GM12872 (cell line): ENCODE data around the gene TNK1.

Experiments
- TF ChIP-seq, protein P1 (sequence below): IDR thresholded peaks from 3 replicates; pipeline ENCODE4 v1.5.1; 2011; ENCODE audit warnings: low read depth, mild to moderate bottlenecking, low read length, moderate library complexity; ENCODE audit not compliant: insufficient read depth

Gene TNK1

GRCh38 chr17:7382901-7383300 lies 2.0 kb downstream of the TNK1 start:
- TF ChIP-seq, protein P1, sequence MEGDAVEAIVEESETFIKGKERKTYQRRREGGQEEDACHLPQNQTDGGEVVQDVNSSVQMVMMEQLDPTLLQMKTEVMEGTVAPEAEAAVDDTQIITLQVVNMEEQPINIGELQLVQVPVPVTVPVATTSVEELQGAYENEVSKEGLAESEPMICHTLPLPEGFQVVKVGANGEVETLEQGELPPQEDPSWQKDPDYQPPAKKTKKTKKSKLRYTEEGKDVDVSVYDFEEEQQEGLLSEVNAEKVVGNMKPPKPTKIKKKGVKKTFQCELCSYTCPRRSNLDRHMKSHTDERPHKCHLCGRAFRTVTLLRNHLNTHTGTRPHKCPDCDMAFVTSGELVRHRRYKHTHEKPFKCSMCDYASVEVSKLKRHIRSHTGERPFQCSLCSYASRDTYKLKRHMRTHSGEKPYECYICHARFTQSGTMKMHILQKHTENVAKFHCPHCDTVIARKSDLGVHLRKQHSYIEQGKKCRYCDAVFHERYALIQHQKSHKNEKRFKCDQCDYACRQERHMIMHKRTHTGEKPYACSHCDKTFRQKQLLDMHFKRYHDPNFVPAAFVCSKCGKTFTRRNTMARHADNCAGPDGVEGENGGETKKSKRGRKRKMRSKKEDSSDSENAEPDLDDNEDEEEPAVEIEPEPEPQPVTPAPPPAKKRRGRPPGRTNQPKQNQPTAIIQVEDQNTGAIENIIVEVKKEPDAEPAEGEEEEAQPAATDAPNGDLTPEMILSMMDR, result no peak

DNA sequence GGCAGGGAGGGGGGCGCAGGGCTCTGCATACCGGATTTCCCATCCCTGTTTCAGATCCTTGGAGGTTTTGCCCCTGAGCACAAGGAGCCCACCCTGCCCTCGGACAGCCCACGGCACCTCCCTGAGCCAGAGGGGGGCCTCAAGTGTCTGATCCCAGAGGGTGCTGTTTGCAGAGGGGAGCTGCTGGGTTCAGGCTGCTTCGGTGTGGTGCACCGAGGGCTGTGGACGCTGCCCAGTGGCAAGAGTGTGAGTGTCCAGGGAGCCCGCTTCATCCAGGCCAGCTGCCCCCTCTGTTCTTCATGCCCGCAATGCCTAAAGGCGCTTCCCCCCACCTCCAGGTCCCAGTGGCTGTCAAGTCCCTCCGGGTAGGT lies 2.5 kb downstream of the TNK1 start:
- TF ChIP-seq, protein P1, result no peak

- TF ChIP-seq, protein P1, result no peak
Observed at GRCh38 chr17:7383742-7384488, 3.0 kb downstream of the TNK1 start.

DNA sequence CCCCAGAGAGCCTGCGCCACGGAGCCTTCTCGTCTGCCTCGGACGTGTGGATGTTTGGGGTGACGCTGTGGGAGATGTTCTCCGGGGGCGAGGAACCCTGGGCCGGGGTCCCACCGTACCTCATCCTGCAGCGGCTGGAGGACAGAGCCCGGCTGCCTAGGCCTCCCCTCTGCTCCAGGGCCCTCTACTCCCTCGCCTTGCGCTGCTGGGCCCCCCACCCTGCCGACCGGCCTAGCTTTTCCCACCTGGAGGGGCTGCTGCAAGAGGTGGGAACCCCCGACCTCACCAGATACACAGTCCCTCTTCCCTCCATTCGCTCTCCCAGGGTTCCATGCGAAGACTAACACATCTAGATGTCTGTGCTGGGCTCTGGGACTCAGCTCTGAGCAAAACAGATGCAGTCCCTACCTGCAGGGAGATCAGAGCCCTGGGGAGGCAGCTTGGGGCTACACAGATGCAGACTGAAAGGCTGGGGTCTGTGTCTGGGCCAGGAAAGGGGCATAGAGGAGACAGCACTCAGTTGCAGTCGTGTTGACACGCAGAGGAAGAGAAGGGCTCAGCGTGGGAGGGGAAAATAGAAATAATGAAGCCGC lies 3.7 kb downstream of the TNK1 start:
- TF ChIP-seq, protein P1, result no peak

DNA sequence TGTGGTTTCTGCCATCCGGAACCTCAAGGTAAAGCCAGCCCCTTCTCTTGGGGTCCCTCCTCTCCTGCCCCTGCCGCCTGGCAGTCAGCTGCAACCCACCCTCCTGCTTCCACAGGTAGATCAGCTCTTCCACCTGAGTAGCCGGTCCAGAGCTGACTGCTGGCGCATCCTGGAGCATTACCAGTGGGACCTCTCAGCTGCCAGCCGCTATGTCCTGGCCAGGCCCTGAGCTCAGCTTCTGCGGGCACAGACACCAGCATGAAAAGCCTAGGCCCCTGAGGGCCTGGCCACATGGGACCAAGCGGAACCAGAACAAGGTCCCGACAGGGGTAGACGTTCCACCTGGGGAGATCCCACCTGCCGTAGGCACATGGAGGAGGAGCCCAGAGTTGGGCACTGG lies 8.0 kb downstream of the TNK1 start:
- TF ChIP-seq, protein P1, result no peak

DNA sequence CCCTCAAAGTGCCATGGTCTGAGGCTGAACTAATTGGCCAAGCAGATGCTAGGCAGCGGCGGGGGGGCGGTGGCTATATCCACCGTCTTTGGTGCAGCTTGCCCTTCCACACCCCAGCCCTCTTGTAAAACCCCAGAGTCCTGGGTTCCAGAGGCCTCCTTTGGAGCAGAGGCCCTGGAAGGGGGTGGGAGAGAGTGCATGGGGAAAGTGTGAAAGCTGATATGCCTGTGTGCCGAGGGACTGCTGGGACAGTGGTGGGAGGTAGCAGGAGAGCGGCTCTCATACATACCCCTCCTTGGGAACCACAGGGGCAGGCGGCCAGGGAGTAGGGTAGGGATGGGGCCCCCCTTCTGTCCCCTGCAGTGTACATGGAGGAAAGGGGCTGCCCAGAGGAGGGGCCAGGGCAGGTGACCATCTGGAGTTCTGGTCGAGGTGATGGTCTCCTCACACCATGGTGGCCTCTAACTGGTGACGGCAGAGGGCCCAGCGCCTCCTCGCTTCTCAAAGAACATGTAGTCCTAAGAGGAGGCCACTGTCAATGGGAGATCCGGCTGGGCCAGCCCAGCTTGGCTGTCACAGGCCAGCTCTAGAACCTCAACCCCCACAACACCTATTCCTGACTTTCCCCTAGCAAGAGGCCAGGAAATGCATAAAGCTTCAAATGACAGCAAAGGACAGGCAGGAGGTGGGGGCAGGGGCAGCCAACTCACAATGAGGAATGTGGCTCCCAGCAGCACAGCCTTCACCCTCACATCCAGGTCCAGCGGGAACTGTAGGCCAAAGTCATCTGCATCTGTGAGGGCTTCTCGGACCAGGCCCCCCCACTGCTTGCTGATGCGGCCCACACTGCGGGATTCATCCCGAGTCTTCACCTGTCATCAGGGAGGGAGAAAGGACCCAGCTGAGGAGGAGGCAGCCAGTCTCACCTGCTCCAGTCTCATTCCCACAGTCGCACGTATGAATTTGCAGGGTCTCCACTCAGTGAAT lies 9.3 kb downstream of the TNK1 start:
- TF ChIP-seq, protein P1, result no peak

- TF ChIP-seq, protein P1, result no peak
Observed at GRCh38 chr17:7391307-7391706, 10.4 kb downstream of the TNK1 start.
